B cell (primary cell): ENCODE measurements around the gene CDIP1. TPM values are rescaled to one million over a fixed set of nuclear protein-coding genes. Genes with fewer than 3 reads are reported as not detected.

Experiments used
- ATAC-seq: fragments of 200-7000 bp; cut with Tn5 transposase; one replicate; pipeline ENCODE4 v1.10.0; 2021; ENCODE audit warnings: low read depth, mild to moderate bottlenecking, moderate number of reproducible peaks, moderate library complexity
- CTCF ChIA-PET: fragments of 350-600 bp; sonication (Branson Sonifier 250); formaldehyde crosslinking; loops from one replicate; lab custom pipeline; 2021; ENCODE audit warnings: antibody characterized with exemption, inconsistent platforms; lab: Charles Lee
- POLR2A ChIA-PET: fragments of 350-600 bp; sonication (Branson Sonifier 250); formaldehyde crosslinking; loops from one replicate; lab custom pipeline; 2021; ENCODE audit warnings: antibody characterized with exemption; lab: Charles Lee
- DNase-seq: peaks from one replicate; pipeline ENCODE4 v3.0.0; 2013
- H2AFZ ChIP-seq: 2 replicates; pipeline ENCODE4 v1.6.1; 2012; ENCODE audit warnings: mild to moderate bottlenecking, low read depth, low read length; ENCODE audit not compliant: insufficient read depth, poor library complexity, severe bottlenecking
- H3K27ac ChIP-seq, 2 donors: 1 replicate in 1 of 2; 2 replicates in 1 of 2; pipeline ENCODE4 v1.5.1; 2012 to 2013; ENCODE audit warnings: low read length in 2 of 2, mild to moderate bottlenecking in 2 of 2, moderate library complexity in 1 of 2
- H3K27me3 ChIP-seq, 4 experiments: fragments of 200-600 bp in 1 of 4; sonication (generic) in 1 of 4; replicated peaks in 1 of 4; 1 replicate in 2 of 4; 2 replicates in 2 of 4; pipeline versions ENCODE4 v1.6.1 to v1.7.0; 2013 to 2016; ENCODE audit warnings: low read length in 3 of 4, mild to moderate bottlenecking in 2 of 4, mixed read lengths in 1 of 4, moderate library complexity in 1 of 4; ENCODE audit not compliant: insufficient read depth in 4 of 4, control insufficient read depth in 3 of 4; ENCODE audit errors: control extremely low read depth in 1 of 4
- H3K36me3 ChIP-seq, 2 experiments: replicated peaks in 1 of 2; 1 replicate in 1 of 2; 2 replicates in 1 of 2; pipeline versions ENCODE4 v1.6.1 to v1.7.1; 2013; ENCODE audit warnings: low read length in 1 of 2; ENCODE audit not compliant: insufficient read depth in 2 of 2, control insufficient read depth in 1 of 2; ENCODE audit errors: control extremely low read depth in 1 of 2, extremely low read depth in 1 of 2
- H3K4me1 ChIP-seq, 2 donors: fragments of 200-600 bp in 1 of 2; sonication (generic) in 1 of 2; 1 replicate in 1 of 2; 2 replicates in 1 of 2; pipeline versions ENCODE4 v1.5.1 to v1.6.1; 2013 to 2017; ENCODE audit warnings: low read length in 2 of 2; ENCODE audit not compliant: control insufficient read depth in 2 of 2, insufficient read depth in 2 of 2
- H3K4me2 ChIP-seq: replicated peaks from 2 replicates; pipeline ENCODE3; 2012; ENCODE audit warnings: mild to moderate bottlenecking, low read depth, low read length; ENCODE audit not compliant: poor library complexity, severe bottlenecking
- H3K4me3 ChIP-seq, 5 experiments: fragments of 200-600 bp in 1 of 5; sonication (generic) in 1 of 5; 1 replicate in 3 of 5; 2 replicates in 2 of 5; pipeline versions ENCODE4 v1.5.1 to v1.7.0; 2011 to 2016; ENCODE audit warnings: low read length in 4 of 5, mild to moderate bottlenecking in 4 of 5, low read depth in 2 of 5, control low read depth in 1 of 5, moderate library complexity in 1 of 5; ENCODE audit not compliant: insufficient read depth in 1 of 5; ENCODE audit errors: control extremely low read depth in 1 of 5, extremely low read depth in 1 of 5
- H3K79me2 ChIP-seq: fragments of 200-600 bp; sonication (generic); one replicate; pipeline ENCODE4 v1.6.0; 2016; ENCODE audit warnings: low read length; ENCODE audit not compliant: control insufficient read depth, insufficient read depth
- H3K9ac ChIP-seq: fragments of 200-600 bp; sonication (generic); 2 replicates; pipeline ENCODE4 v1.6.1; 2017; ENCODE audit warnings: mild to moderate bottlenecking, low read length, moderate library complexity
- H3K9me3 ChIP-seq, 3 donors: one replicate each; pipeline versions ENCODE4 v1.6.1 to v1.7.1; 2013; ENCODE audit warnings: low read length in 2 of 3; ENCODE audit not compliant: control insufficient read depth in 2 of 3, insufficient read depth in 1 of 3; ENCODE audit errors: control extremely low read depth in 1 of 3
- H4K20me1 ChIP-seq: 2 replicates; pipeline ENCODE4 v1.6.0; 2012; ENCODE audit warnings: mild to moderate bottlenecking, low read length; ENCODE audit not compliant: insufficient read depth, control insufficient read depth, poor library complexity, severe bottlenecking
- H3K27ac Mint-ChIP-seq: one replicate; pipeline ENCODE4 v1.8.0; 2021; ENCODE audit warnings: mixed read lengths
- H3K27me3 Mint-ChIP-seq: one replicate; pipeline ENCODE4 v1.8.0; 2021; ENCODE audit warnings: mixed read lengths
- H3K4me1 Mint-ChIP-seq: one replicate; pipeline ENCODE4 v1.8.0; 2021; ENCODE audit warnings: mixed read lengths
- H3K4me3 Mint-ChIP-seq: one replicate; pipeline ENCODE4 v1.8.0; 2021; ENCODE audit warnings: mixed read lengths
- H3K9me3 Mint-ChIP-seq: one replicate; pipeline ENCODE4 v1.8.0; 2022; ENCODE audit warnings: mixed read lengths; ENCODE audit not compliant: insufficient read depth
- CTCF ChIP-seq: fragments of 200-600 bp; IDR thresholded peaks from one replicate; pipeline ENCODE4 v1.8.0; 2022; ENCODE audit warnings: antibody characterized with exemption, mild to moderate bottlenecking
- EZH2 ChIP-seq: IDR thresholded peaks from 2 replicates; pipeline ENCODE4 v1.6.1; 2012; ENCODE audit warnings: borderline replicate concordance, low read depth, mild to moderate bottlenecking, moderate library complexity, low read length; ENCODE audit not compliant: insufficient read depth, poor library complexity, severe bottlenecking
- WGBS: methylation state at CpG from one replicate; pipeline ENCODE4 v1.1.5; 2013; ENCODE audit warnings: missing lambda C conversion rate; ENCODE audit not compliant: insufficient coverage; 5-methylcytosine and 5-hydroxymethylcytosine counted together
- intact Hi-C: fragments of 100-400 bp; cut with micrococcal nuclease; formaldehyde crosslinking; loops from one replicate; pipeline ENCODE4 v1.10.0; 2022
- polyA plus RNA-seq: library from polyadenylated mRNA; depleted of rRNA; stranded (reverse); fragments of >200 nt; gene quantifications from 2 replicates; pipeline ENCODE4 v1.2.3, GENCODE V29; 2012
- total RNA-seq, 2 donors: library from RNA; stranded (reverse); fragments of 120-200 nt in 1 of 2; gene quantifications; 1 replicate in 1 of 2; 2 replicates in 1 of 2; pipeline versions ENCODE4 v1.2.3 to v1.2.4, GENCODE V29; 2013 to 2022

CDIP1 gene
- total and polyA plus RNA-seq, 2 donors (not counting 1 experiment from before 2014, with no cell fraction given): 12.8 to 20.3 TPM

DNA sequence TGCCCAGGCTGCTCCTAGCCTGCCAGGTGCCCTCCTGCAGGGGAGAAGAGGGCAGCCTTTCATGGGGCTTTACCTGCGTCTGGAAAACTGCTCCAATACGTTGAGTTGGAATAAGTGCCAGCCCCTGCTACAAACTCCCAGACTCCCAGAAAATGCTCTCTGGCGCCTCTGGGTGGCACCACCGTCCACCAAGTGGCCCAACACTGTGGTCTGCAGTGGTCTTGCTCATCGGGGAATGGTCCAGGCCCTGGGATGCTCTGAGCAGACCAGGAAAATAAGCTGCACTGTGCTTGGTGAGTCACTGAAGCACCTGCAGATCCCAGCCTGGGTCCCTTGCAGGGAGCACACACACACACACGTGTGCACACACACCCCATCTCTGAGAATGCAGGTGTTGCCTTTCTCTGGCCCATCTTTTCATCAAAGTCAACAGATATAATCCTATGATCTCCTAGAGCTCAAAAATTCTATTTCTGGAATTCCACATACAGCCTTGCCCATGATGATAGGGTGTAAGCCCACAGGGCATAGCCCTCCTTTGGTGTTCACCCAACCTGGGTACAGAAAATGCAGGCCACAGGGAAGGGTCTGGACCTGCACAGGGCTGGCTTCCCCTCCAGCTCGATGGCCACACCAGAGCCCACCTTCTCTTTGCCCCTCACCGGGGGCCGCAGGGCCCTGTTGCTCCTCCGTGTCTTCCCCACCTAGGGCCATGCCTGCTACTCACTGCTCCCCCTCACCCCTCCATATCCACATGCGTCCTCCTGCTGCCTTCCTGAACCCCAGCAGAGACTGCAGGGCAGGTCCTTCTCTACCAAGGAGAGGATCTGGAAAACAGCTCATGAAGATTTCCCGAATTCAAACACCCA, 20.5 kb downstream of the CDIP1 start:
- Histone ChIP-seq H3K27ac (no peak overlapping the region), H3K79me2 (peaks cover 46% of the 10 kb centered on the region), H3K4me1 (peaks cover 27 to 38% of the 10 kb centered on the region in 2 donors), H3K9ac (no peak overlapping the region), H4K20me1 (peaks cover 11% of the 10 kb centered on the region), H2AFZ (no peak overlapping the region), H3K4me3 (no peak overlapping the region), H3K4me2 (no peak overlapping the region), H3K9me3 (no peaks in the 10 kb centered on the region), H3K27me3 (no peaks in the 10 kb centered on the region), H3K36me3 (peaks cover 0 to 9% of the 10 kb centered on the region in 2 experiments)
- Mint-ChIP-seq H3K27me3 (no peaks in the 10 kb centered on the region), H3K4me3 (no peak overlapping the region), H3K27ac (no peak overlapping the region), H3K9me3 (no peaks in the 10 kb centered on the region), H3K4me1 (peaks cover 29% of the 10 kb centered on the region)
- POLR2A ChIA-PET: no interaction called here
- DNase-seq (no peak), ATAC-seq (no peak)
- intact Hi-C loops: no loop called here
- TF ChIP-seq CTCF (no peak), EZH2 (no peak)
- WGBS: 86% methylated on average over 11 of the region's 12 CpGs
- CTCF ChIA-PET: interaction anchor here (1.0 to 1.3 kb wide), 3 partner anchors 29 to 32 kb away, joined by 3 to 4 read pairs (median 3); no protein-coding TSS in a partner anchor
